ENCODE data around the gene ZNRD2.

- TF ChIP-seq JUN (CRISPR knock-in tag; IDR thresholded peaks at IDR 0.05) (no peak), GABPB1 (CRISPR knock-in tag; IDR thresholded peaks at IDR 0.05) (no peak), AR (CRISPR knock-in tag; IDR thresholded peaks at IDR 0.05) (no peak), MAX (CRISPR knock-in tag; IDR thresholded peaks at IDR 0.05) (no peak), ATF3 (CRISPR knock-in tag; conservative IDR thresholded peaks at IDR 0.05) (no peak), USF2 (CRISPR knock-in tag; IDR thresholded peaks at IDR 0.05) (no peak), CTCF (IDR thresholded peaks at IDR 0.05) (no peak)
Observed at GRCh38 chr11:65576232-65576866, 6.1 kb downstream of the ZNRD2 start.
